HCT116 (cell line): ENCODE results near the gene AIDA.

Experiments
- CEBPB ChIP-seq: IDR thresholded peaks from 2 replicates; pipeline ENCODE4 v1.6.1; 2012; ENCODE audit warnings: low read depth
- POLR2A ChIP-seq: IDR thresholded peaks from 2 replicates; pipeline ENCODE4 v1.7.0; 2011; ENCODE audit warnings: borderline replicate concordance; ENCODE audit not compliant: insufficient read depth, insufficient read length; ENCODE audit errors: extremely low read depth

DNA sequence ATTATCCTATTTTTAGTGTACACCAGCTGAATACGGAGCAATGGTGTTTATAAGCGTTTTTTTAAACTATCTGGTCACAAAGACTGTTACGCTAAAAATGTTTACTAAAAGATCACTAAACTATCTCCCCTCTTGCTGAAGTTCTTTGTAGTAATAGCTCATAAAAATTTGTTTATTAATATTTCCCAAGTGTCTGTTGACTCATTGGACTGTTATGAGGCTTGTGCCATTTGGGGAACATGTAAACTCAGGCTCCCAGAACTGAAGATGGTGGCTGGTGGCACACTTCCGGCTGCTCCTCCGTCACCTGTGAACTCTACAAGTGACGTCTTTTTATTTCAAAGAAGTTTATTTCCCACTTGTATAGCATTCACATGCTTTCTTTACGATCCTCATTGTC, 46.3 kb downstream of the AIDA start:
- TF ChIP-seq CEBPB: no peak
- no peak for TF ChIP-seq POLR2A
